Osteoblast (primary cell): ENCODE measurements around the gene CPD. TPM values are rescaled to one million over a fixed set of nuclear protein-coding genes. Genes with fewer than 3 reads are reported as not detected.

Experiments used
- DNase-seq: peaks from one replicate; pipeline ENCODE4 v3.0.0; 2011; ENCODE audit warnings: low spot score, mixed read lengths; ENCODE audit not compliant: insufficient read length; ENCODE audit errors: missing footprints
- H2AFZ ChIP-seq: 2 replicates; pipeline ENCODE4 v1.6.0; 2011; ENCODE audit warnings: mild to moderate bottlenecking, low read length
- H3K27ac ChIP-seq: 2 replicates; pipeline ENCODE4 v1.5.1; 2011; ENCODE audit warnings: mild to moderate bottlenecking, low read depth, low read length, moderate library complexity
- H3K27me3 ChIP-seq: 2 replicates; pipeline ENCODE4 v1.6.0; 2012; ENCODE audit warnings: mild to moderate bottlenecking, control low read depth, inconsistent platforms, low read length, moderate library complexity; ENCODE audit not compliant: insufficient read depth
- H3K36me3 ChIP-seq: 2 replicates; pipeline ENCODE4 v1.5.1; 2011; ENCODE audit warnings: mild to moderate bottlenecking, low read length, control low read depth, moderate library complexity; ENCODE audit not compliant: insufficient read depth
- H3K4me1 ChIP-seq: 2 replicates; pipeline ENCODE4 v1.5.1; 2011; ENCODE audit warnings: mild to moderate bottlenecking, low read length, control low read depth, moderate library complexity; ENCODE audit not compliant: insufficient read depth
- H3K4me2 ChIP-seq: 2 replicates; pipeline ENCODE4 v1.6.0; 2011; ENCODE audit warnings: mild to moderate bottlenecking, low read length; ENCODE audit not compliant: insufficient read depth
- H3K4me3 ChIP-seq: fragments of 200-600 bp; sonication (generic); 3 replicates; pipeline ENCODE4 v1.5.1; 2012; ENCODE audit warnings: mild to moderate bottlenecking, low read length, inconsistent platforms; ENCODE audit not compliant: insufficient read depth
- H3K79me2 ChIP-seq: 2 replicates; pipeline ENCODE4 v1.6.0; 2012; ENCODE audit warnings: mild to moderate bottlenecking, low read length, control low read depth, inconsistent platforms; ENCODE audit not compliant: insufficient read depth
- H3K9me3 ChIP-seq: 2 replicates; pipeline ENCODE4 v1.5.1; 2011; ENCODE audit warnings: low read depth, low read length, control low read depth
- H4K20me1 ChIP-seq: 2 replicates; pipeline ENCODE4 v1.6.0; 2012; ENCODE audit warnings: mild to moderate bottlenecking, low read length, control low read depth; ENCODE audit not compliant: insufficient read depth
- CTCF ChIP-seq: IDR thresholded peaks from 2 replicates; pipeline ENCODE4 v1.5.1; 2011; ENCODE audit warnings: mild to moderate bottlenecking, low read depth, low read length, moderate library complexity; ENCODE audit errors: extremely low read depth
- total RNA-seq: library from RNA; depleted of rRNA; stranded (reverse); fragments of >200 nt; gene quantifications from 2 replicates; pipeline ENCODE4 v1.2.3, GENCODE V29; 2012

CPD gene
- total RNA-seq, 1 donor = 95.2 TPM

DNA sequence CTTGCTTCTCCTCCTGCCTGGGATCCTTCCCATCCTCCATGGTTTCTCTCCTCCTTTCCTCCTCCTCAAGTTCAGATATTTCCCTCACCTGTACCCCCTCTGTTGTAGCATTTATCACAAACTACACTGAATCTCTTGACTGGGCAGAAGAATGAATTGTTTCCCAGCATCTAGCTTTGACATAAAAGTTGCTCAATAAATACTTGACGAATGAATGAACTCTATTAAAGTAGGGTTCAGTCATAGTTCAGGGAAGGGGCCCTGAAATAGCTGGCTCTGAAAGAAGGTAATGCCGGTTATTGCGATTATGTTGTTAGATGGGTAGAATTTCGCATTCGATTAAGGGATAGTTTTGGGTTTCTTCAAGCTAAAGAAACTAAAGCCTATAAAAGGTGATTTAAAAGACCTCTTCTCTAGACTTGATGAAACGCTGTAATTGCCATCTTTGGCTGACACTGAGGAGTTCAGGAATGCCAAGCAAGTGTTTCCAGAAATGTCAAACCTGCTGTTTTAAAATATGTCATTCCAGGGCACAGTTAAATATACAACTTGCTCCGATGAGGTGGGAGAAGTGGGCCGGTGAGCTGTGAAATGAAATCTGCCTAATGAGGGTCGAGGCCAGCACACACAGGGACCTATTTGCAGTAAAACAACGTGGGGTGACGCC lies 1.0 kb upstream of the CPD start:
- Histone ChIP-seq H4K20me1 (peaks cover 18% of the 10 kb centered on the region), H3K79me2 (peaks cover 25% of the 10 kb centered on the region), H3K4me2 (peak overlapping the region; percentile 92), H3K27me3 (no peaks in the 10 kb centered on the region), H3K4me1 (peaks cover 36% of the 10 kb centered on the region), H3K36me3 (no peaks in the 10 kb centered on the region), H3K4me3 (peak overlapping the region; percentile 74), H2AFZ (peak overlapping the region; percentile 95), H3K9me3 (no peaks in the 10 kb centered on the region), H3K27ac (peak overlapping the region; percentile 64)
- no peak for TF ChIP-seq CTCF
- no peak for DNase-seq

- peak overlapping the region; percentile 64 for H3K27ac ChIP-seq
- peak overlapping the region; percentile 95 for H2AFZ ChIP-seq
Measured at GRCh38 chr17:30378241-30378824, 394 bp upstream of the CPD start.

GRCh38 chr17:30379303-30379902 lies 676 bp downstream of the CPD start:
- Histone ChIP-seq H3K4me2 (peak overlapping the region; percentile 92), H4K20me1 (peaks cover 18% of the 10 kb centered on the region), H3K27me3 (no peaks in the 10 kb centered on the region), H3K79me2 (peaks cover 38% of the 10 kb centered on the region), H3K4me1 (peaks cover 36% of the 10 kb centered on the region), H3K9me3 (no peaks in the 10 kb centered on the region), H2AFZ (peak overlapping the region; percentile 86), H3K4me3 (peak overlapping the region; percentile 74), H3K36me3 (no peaks in the 10 kb centered on the region), H3K27ac (peak overlapping the region; percentile 64)
- no peak for TF ChIP-seq CTCF
- peak; percentile 51 for DNase-seq

More at GRCh38 chr17:30378241-30378824, 394 bp upstream of the CPD start:
- Histone ChIP-seq H3K4me2 (peak overlapping the region; percentile 92), H3K9me3 (no peaks in the 10 kb centered on the region), H3K4me3 (peak overlapping the region; percentile 74), H3K27me3 (no peaks in the 10 kb centered on the region), H4K20me1 (peaks cover 18% of the 10 kb centered on the region), H3K36me3 (no peaks in the 10 kb centered on the region), H3K4me1 (peaks cover 36% of the 10 kb centered on the region), H3K79me2 (peaks cover 31% of the 10 kb centered on the region)
- peak; percentile 56 for DNase-seq
- no peak for TF ChIP-seq CTCF

DNA sequence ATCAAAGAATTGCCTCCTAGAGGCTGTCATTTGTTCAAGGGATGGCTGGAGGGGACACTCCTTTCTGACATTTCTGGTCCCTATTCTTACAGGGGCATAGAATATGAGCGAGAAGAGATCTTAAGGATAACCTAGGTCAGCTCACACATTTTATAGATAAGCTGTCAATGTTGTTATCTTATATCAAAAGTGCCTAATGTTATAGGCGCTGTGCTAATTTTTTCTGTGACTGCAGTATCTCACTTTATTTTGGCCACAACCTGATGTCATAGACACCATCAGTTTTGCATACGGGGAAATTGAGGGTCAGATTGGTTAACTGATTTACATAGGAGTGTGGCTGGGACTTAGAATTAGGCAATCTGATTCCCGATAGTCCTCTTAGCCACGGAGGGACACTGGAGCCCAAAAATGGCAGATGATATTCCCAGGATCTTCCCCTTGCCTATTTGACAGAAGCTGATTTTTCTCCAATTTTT lies 1.2 kb downstream of the CPD start:
- no peaks in the 10 kb centered on the region for H3K36me3 ChIP-seq
- H3K4me2 ChIP-seq = peak overlapping the region; percentile 92
- peak; percentile 77 for DNase-seq
- TF ChIP-seq CTCF = no peak
- H3K4me3 ChIP-seq = peak overlapping the region; percentile 74
- peaks cover 38% of the 10 kb centered on the region for H3K79me2 ChIP-seq
- no peak overlapping the region for H3K27ac ChIP-seq
- H3K4me1 ChIP-seq = peaks cover 36% of the 10 kb centered on the region
- peaks cover 18% of the 10 kb centered on the region for H4K20me1 ChIP-seq
- no peaks in the 10 kb centered on the region for H3K27me3 ChIP-seq
- peak overlapping the region; percentile 85 for H2AFZ ChIP-seq
- no peaks in the 10 kb centered on the region for H3K9me3 ChIP-seq
